GM13977 (cell line): ENCODE results near the gene EXD3.
"Not testable (repeated sequence)": the region's sequence is repeated elsewhere in the genome, so short reads cannot be mapped to it uniquely, and the experiment has no call there.

ENCODE experiments used
- DNase-seq: peaks from one replicate; pipeline ENCODE4 v3.0.0; 2012; ENCODE audit warnings: low spot score
- in situ Hi-C: fragments of 300-500 bp; cut with MboI; formaldehyde crosslinking; loops from one replicate; pipeline ENCODE4 v1.12.0; 2022; ENCODE audit warnings: low sequenced_read_pairs, low pct_unique_long_range_greater_than_20kb, mixed read lengths, inconsistent platforms; ENCODE audit not compliant: unreplicated experiment
- TF ChIP-seq, protein P1 (sequence below): IDR thresholded peaks from 2 replicates; pipeline ENCODE4 v1.5.1; 2012; ENCODE audit warnings: mild to moderate bottlenecking, control low read depth; ENCODE audit not compliant: insufficient read depth; ENCODE audit errors: extremely low read depth, missing control alignments

Gene EXD3

DNA sequence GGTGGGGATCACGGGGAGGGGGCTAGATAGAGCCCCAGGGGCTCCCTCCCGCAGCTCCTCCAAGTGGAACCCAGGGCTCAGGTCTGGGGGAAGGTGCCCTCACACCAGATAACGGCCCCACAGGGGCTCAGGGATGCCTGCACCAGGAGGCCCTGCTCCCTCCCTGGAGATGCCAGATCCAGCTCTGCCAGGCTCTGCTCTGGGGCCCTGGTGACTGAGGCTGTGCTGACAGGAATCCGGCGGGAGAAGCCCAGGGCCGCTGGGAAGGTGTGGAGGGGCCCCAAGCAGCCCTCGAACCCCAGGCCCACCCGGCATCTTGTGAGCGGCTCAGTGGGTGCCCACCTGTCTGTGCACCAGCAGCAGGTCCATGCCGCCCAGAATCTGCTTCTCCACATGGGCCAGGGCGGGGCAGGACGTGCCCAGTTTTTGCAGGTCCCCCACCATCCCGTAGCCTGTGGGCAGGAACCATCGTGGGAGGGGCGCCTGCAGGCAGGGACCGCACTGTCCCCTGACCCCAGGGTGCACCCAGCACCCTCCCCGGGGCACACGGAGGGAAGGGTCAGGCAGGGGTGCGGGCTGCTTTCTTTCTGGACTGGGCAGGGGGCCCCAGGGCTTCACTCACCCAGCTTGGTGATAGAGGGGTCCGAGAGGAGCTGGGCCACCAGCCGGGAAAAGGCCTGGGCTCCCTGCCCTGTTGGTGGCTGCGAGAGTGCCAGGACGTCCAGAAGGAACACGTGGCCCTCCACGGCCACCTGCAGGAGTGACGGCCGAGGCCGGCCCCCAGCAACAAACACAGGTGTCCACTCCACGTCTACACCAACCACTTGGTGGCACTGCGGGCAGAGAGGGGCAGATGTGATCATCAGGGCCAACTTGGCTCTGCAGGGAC lies 72.0 kb downstream of the EXD3 start:
- in situ Hi-C loops, result no loop called here
- no peak for DNase-seq
- TF ChIP-seq, protein P1, sequence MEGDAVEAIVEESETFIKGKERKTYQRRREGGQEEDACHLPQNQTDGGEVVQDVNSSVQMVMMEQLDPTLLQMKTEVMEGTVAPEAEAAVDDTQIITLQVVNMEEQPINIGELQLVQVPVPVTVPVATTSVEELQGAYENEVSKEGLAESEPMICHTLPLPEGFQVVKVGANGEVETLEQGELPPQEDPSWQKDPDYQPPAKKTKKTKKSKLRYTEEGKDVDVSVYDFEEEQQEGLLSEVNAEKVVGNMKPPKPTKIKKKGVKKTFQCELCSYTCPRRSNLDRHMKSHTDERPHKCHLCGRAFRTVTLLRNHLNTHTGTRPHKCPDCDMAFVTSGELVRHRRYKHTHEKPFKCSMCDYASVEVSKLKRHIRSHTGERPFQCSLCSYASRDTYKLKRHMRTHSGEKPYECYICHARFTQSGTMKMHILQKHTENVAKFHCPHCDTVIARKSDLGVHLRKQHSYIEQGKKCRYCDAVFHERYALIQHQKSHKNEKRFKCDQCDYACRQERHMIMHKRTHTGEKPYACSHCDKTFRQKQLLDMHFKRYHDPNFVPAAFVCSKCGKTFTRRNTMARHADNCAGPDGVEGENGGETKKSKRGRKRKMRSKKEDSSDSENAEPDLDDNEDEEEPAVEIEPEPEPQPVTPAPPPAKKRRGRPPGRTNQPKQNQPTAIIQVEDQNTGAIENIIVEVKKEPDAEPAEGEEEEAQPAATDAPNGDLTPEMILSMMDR, result no peak

DNA sequence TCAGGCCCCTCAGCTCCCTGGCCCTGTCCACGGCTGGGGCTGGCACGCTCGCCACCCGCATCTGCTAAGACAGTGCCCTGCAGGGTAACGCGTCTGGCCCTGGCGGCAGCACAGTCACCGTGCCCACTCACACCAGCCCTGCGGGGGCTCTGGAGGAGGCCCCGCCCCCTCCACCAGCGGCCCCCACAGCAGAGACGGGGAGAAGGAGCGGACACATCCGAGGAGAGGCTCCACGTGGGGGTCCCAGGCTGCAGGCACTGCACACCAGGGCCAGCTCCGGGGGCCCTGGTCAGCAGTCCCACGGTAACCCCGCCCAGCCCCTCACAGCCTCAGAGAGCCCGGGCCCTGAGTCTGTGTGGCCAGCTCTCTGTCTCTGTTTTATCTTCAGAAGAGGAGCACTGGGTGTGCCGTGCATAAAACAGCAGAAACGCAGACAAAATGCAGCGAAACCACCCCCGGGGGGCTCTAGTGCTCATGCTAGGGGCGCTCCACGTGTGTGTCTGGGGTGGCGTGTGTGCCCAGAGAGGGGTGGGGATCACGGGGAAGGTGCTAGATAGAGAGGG lies 73.4 kb downstream of the EXD3 start:
- DNase-seq, result no peak
- TF ChIP-seq, protein P1, result no peak
- in situ Hi-C loops, result no loop called here

- in situ Hi-C loops, result no loop called here
- TF ChIP-seq, protein P1, result no peak
- DNase-seq, result no peak
Measured at GRCh38 chr9:137348769-137349470, 74.0 kb downstream of the EXD3 start.

- in situ Hi-C loops, result no loop called here
- TF ChIP-seq, protein P1, result no peak
- DNase-seq, result no peak
Measured at GRCh38 chr9:137347928-137348327, 75.0 kb downstream of the EXD3 start.

DNA sequence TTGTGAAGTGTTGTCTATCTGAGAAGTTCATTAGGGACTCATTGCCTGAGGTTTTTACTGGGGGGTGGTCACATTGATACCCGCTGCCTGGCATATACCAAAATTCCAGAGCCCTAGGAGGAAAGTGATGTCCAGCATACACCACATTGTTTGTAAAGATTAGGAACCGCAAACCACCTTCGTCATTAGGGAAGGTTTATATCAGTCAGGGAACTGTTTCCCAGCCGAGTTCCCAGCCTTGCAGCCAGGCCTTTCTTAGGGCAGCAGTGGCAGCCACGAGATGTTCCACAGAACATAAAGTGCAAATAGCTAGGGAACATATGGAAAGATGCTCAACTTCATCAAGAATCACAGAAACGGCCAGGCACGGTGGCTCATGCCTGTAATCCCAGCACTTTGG lies 80.5 kb downstream of the EXD3 start:
- in situ Hi-C loops, result no loop called here
- TF ChIP-seq, protein P1, result no peak
- no peak for DNase-seq

DNA sequence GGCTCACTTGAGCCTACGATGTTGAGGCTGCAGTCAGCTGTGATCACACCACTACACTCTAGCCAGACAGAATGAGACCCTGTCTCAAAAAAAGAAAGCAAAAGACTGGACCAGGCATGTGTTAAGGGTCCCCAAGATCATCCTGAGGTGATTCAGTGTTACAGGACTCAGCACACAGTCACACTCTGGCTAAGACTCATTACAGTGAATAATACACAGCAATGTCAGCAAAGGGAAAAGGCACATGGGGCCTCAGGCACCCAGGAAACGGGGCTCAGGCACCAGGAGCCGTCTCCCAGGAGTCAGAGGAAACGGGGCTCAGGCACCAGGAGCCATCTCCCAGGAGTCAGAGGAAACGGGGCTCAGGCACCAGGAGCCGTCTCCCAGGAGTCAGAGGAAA lies 81.7 kb downstream of the EXD3 start:
- DNase-seq, result no peak
- TF ChIP-seq, protein P1, result no peak
- in situ Hi-C loops, result no loop called here

DNA sequence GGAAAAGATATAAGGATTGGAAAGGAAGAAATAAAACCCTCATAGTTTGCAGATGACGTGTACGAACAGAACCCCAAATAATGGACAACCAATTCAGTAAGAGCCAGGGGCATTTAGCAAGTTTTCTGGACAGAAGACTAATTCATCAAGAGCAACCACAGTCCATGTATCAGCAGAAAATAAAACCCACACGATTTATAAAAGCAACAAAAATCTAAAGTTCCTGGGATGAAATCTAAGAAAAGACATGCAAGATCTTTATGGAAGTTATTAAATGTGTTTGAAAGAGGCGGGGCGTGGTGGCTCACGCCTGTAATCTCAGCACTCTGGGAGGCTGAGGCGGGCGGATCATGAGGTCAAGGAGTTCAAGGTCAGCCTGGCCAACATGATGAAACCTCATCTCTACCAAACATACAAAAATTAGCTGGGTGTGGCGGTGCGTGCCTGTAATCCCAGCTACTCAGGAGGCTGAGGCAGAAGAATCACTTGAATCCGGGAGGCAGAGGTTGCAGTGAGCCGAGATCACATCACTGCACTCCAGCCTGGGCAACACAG lies 83.0 kb downstream of the EXD3 start:
- in situ Hi-C loops, DNase-seq: not testable (repeated sequence)
